ENCODE data around the gene CXADR.
"Not testable (repeated sequence)": the region's sequence is repeated elsewhere in the genome, so short reads cannot be mapped to it uniquely, and the experiment has no call there.

CXADR gene

DNA sequence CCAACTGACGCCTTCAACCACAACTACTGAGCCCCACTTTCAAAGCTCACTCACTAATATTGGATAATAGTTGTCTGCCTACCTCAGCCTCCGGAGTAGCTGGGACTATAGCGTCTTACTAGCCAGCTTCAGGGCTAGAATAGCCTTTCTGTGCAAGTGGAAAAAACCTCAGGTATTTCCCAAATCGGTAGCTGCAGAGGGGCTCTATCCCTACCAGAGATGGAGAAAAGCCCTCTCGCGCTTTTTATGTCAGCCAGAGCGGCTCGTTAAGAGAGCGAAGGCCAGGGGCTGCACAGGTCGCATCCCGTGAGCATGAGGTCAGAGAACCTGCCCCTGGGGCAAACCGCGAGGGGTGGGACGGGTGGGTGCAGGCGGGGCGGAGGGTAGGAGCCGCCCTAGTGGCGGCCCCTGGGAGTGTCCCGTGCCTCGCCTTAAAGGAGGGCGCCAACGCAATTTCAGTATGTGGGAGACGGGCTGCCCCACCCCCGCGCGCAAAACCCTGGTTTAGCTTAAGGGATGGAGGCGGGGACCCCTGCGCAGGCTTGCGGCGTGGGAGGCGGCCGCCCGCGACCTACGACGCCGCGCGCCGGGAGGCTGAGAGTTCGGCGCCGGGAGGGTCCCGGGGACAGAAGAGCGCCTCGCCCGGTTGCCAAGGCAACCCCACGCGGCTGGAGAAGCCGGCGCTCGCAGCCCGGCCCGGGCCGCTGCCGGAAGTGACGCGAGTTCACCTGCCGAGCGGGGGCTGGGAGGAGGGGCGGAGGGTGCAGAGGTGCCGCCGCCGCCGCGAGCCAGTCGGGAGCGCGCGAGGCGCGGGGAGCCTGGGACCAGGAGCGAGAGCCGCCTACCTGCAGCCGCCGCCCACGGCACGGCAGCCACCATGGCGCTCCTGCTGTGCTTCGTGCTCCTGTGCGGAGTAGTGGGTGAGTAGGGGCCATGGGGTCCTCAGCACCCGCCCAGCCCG lies at the start of gene CXADR:
Gene CXADR, plus strand, starts transcription at position 791 of the 961 bp plus-strand sequence. Its CDS starts 87 bp downstream, at position 878.
- peak; percentile 80 for DNase-seq (ENCODE audit: low spot score)

DNA sequence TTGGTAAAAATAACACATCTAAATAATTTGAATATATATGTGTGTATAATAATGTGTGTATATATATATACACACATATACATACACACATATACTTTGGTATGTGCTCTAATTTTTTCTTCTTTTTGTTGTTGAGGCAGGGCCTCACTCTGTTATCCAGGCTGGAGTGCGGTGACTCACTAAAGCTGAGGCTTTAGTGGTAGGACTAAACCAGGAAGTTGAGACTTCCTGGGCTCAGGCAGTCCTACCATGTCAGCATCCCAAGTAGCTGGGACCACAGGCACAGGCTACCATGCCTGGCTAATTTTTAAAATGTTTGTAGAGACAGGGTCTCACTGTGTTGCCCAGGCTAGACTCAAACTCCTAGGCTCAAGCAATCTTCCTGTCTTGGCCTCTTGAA lies 46.7 kb upstream of the CXADR start:
- no peak for DNase-seq (ENCODE audit: low spot score)

DNA sequence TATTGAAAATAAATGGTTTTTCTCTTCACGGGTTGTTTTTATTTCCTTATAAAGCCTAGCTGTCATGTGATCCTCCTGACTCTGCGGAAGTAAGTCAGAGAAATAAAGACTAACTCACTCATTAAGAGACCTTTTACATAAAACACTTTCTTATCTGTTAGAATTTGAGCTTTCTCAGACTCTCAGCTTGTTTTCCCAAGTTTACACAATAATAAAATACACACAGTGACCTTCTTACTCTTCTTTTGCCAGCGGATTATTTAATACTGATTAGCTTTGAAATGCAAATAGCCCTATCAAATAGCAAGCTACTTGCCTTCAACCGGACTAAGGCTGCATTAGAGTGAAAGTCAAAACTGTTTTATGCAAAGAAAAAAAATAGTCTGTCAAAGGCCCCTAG lies 45.5 kb upstream of the CXADR start:
- no peak for DNase-seq (ENCODE audit: low spot score)

DNA sequence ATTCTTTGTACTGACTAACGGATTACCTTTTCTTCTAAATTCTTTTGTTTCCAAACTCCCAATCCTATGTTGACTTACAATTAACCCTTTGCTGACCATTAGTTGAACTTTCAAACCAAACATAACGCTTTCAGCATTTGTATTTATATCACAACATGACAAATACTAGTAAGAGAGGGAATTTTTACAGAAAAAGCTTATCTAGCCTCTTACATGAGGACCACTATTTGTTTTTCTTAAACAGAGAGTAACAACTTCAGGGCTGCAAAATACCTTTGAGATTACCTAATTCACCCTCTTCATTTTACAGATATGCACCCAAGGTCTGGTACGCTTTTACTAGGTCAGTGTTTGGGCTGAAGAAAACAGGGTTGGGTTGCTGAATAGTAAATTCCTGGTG lies 45.0 kb upstream of the CXADR start:
- DNase-seq (ENCODE audit: low spot score): no peak

DNA sequence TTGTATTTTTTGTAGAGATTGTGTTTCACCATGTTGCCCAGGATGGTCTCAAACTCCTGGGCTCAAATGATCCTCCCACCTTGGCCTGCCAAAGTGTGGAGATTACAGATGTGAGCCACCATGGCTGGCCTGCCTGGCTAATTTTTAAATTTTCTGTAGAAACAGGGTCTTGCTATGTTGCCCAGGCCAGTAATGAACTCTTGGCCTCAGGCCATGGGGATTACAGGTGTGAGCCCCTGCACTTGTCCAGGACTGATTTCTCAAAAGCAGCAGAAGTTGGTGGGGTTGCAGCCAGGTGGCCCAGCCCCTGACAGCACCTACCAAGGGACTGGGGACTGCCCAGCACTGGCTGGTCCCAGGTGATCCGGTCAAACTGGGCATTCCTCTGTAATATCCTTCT lies 44.1 kb upstream of the CXADR start:
- DNase-seq (ENCODE audit: low spot score): no peak

DNA sequence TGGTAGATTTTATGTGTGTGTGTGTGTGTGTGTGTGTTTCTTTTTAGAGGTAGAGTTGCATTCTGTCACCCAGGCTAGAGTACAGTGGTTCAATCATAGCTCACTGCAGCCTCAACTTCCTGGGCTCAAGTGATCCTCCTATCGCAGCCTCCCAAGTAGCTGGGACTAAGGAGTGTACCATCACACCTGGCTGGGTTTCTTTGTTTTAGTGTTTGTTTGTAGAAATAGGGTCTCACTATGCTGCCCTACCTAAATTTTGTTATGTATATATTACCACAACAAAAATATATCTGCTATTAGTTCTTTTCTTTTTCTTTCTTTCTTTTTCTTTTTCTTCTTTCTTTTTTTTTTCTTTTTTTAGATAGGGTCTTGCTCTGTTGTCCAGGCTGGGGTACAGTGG lies 43.1 kb upstream of the CXADR start:
- no peak for DNase-seq (ENCODE audit: low spot score)

DNA sequence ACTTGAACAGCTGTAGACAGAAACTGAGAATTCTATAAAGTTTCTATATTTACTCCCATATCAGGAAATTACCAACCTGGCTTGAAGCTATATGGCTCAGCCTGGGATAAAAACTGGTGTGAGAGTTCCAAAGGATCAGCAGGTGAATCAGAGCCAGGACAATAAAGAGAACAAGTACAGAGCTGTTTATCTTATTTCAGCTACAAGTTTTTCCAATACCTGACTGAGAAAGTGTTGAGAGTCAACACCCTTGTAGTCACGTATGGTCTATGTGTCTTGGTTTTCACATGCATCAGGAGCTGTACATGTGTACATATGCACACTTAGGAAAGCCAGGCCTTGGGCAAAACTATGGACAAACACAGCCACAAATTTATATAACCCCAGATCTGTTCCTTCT lies 40.7 kb upstream of the CXADR start:
- no peak for DNase-seq (ENCODE audit: low spot score)

DNA sequence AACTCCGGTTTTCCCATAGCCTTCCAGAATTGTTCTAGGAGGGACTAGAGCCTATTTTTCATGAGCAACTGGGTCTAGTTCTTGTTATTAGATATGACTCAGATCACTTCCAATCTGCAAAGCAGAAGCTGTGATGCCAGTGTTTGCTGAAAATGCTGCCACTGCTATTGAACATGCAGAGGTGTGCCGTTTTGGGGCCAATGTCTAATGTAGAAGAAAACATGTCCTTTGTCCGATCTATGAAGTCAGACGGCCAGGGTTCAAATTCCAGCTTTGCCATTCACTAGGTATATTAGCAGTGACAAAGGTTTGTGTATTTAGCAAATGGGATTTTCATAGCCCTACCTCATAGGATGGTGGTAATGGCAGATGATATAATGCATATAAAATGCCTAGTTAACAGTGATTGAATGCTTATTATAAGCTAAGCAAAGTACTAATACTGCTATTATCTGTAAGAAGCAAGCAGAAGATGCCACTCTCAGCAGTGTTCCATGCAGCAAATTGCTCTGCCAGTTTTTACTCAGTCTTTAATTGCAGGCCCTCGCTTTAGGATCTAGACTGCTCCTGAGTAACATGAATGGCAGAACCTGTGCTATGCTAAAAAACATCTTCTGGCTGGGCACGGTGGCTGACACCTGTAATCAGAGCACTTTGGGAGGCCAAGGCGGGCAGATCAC lies 40.1 kb upstream of the CXADR start:
- DNase-seq (ENCODE audit: low spot score): no peak

DNA sequence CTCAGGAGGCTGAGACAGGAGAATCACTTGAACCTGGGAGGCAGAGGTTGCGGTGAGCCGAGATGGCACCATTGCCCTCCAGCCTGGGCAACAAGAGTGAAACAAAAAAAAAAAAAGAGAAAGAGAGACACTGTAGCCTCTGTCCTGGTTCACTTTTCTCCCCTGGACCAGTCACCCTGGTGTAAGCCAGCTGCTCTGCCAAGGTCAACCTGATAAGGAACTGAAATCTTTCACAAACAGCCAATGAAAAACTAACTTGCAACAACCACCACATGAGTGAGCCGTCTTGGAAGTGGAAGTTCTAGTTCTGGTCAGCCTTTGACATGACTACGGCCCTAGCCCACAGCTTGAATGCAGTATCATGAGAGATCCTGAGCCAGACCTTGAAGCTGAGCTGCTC lies 36.8 kb upstream of the CXADR start:
- DNase-seq (ENCODE audit: low spot score): no peak

DNA sequence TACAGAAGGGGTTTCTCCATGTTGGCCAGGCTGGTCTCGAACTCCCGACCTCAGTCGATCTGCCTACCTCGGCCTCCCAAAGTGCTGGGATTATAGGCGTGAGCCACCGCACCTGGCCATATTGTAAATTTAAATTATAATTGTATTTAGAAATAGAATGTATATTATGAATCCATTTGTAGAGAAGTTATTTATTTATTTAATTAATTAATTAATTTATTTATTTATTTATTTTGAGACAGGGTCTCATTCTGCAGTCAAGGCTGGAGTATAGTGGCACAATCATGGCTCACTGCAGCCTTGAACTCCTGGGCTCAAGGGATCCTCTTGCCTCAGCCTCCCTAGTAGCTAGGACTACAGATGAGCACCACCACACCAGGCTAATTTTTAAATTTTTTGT lies 34.7 kb upstream of the CXADR start:
- DNase-seq (ENCODE audit: low spot score): not testable (repeated sequence)

DNA sequence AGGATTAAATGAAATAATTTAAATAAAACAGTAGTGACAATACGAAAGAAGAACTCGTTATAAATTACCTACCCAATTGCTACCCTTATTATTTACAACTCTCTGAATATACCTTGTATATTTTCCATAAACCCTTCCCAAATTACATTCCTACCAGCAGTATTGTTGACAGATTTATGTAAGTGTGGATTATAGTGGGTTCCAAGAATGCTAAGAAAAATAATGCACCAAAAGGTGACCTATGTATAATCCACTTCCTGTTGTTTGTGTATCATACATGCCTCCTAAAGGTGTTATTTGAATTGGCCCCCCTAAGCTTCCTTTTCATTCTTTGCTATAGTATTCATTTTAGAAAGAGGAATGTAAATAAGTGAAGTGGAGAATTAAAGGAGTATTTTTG lies 33.2 kb upstream of the CXADR start:
- DNase-seq (ENCODE audit: low spot score): no peak

DNA sequence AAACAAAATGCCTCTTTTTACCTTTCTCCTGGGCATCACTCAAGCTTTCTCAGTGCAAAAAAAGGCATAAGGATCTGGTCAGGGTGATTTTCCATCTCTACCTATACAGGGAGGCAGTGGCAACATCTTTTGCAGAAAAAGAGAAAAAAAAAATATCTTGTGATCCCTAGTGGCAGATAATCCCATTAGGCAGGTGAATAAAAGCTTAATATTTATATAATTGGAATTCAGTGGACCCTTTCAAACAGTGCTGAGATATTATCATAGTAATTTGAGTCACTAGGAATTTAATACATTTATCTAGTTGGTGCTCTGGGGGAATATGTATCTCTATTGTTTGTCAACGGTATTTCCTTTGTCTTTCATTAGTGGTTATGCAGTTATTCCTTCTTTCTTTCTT lies 29.9 kb upstream of the CXADR start:
- DNase-seq (ENCODE audit: low spot score): no peak

DNA sequence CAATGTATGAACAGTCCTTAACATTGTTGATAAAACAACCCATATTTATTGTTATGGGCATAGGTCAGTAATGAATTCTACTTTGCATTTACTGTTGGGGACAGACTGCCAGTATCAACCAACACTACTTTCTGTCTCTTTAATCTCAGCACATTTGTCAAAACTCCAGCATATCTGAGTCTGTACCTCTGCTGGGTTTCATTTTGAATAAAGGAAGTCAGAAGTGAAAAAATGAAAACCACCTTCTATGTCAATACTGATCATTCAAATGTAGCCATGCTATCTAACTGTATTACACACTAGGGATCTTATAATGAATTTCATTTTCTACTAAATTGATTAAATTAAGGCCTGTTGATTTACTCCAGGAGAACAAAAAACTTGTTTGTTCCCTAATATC lies 24.2 kb upstream of the CXADR start:
- DNase-seq (ENCODE audit: low spot score): peak; percentile 71

DNA sequence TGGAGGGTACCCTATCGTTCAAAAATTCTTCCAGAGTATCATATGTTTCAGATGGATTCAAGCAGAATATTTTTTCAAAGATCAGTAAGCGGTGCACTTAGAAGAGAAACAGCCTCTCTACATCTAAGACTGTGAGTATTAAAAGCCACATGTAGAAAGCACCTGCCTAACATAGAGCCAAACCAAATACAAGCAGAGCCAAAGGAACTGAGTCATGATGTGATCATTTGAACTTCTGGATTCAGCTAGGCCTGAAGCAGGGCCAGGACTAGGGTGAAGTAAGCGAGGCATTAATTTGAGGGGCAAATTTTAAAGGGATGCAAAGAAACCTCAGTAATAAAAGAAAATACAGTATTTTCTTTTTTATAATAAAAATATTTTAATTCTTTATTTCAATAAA lies 23.3 kb upstream of the CXADR start:
- peak; percentile 27 for DNase-seq (ENCODE audit: low spot score)

DNA sequence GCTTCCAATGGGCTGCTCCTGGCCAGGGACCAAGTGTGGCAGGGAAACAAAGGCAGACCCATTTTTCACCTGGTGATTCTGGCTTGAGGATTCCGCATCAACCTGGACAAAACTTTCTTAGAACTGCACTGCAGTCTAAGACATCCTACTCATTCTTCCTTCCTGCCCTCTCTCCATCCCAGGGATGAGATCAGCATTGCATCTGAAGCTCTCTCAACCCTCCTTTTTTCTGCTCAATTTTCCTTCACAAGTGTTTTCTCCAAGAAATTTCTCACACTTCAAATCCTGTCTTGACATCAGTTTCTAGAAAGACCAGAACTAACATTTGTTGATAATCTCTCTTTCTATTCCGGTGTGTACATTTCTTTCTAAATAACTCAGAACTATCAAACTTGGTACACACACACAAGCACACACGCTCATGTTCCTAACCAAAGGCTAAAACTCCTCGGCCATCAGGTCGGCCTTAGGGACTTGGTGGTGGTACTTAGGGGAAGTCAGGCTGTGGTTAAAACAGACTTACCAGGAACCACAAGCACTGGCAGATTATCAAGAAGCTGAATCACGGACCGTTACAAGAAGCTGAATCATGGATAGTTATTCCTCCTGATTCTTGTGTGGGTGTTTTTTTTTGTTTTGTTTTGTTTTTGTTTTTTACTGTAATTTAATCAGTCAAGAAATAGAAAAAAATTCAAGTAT lies 21.0 kb upstream of the CXADR start:
- DNase-seq (ENCODE audit: low spot score): peak; percentile 68

DNA sequence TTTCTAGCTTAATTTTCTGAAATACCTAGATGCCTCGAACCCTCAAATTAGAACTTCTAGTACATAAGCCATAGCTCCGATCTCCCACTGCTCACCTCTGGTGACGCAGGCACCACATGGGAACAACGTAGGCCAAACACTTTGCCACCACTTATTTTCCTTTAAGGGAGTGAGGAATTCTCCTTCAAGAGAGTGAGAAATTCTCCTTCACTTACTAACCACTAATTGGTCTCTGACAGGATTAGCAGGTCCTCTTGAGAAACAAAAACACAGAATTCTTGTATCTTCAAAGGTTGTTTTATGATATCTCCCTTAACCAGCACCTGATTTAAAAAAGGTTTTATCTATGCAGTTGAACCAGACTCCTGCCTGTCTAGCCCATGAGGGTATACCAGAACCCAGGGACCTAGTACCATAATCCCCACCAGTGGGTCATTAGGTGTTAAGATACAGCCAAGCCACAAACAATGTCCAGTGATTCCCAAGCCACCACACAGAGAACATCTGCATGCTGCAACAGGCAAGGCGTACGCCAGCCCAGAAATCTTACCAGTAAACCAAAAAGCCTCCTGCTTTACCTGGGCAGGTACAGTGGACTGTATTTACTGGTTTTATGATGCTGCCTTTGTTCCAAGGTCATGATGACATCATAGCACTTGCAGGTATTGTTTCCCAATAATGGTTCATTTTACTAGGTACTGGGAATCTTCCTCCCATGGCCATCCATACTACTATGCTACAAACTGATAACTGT lies 20.3 kb upstream of the CXADR start:
- no peak for DNase-seq (ENCODE audit: low spot score)

DNA sequence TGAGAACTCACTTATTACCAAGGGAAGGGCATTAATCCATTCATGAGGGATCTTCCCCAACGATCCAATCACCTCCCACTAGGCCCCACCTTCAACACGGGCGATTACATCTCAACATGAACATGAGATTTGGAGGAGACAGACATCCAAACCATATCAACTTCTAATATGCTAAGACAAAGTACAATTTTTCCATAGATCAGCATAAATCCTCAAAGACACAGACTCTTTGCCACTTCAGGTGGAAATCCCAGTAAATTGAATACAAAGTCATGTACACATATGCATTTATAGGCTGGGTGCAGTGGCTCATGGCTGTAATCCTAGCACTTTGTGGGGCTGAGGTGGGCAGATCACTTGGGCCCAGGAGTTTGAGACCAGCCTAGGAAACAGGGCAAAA lies 18.8 kb upstream of the CXADR start:
- DNase-seq (ENCODE audit: low spot score): no peak

DNA sequence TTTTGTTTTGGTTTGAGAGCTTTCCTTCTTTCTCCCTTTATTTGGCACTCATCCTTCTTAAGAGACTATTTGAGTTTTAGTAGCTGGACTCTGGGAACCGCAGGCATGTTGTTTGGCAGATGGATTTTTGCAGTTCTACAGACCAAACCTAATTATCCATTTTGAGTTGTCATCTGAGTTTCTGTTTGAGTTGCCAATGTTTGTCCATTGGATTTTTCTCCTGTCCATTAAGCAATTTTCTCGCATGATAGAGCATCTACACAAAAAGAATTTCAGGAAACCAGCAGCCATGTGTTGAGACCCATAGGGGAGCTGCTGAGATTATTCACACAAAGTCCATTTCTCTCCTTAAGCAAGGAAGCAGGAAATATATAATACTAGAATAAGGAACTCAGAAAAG lies 17.2 kb upstream of the CXADR start:
- no peak for DNase-seq (ENCODE audit: low spot score)

DNA sequence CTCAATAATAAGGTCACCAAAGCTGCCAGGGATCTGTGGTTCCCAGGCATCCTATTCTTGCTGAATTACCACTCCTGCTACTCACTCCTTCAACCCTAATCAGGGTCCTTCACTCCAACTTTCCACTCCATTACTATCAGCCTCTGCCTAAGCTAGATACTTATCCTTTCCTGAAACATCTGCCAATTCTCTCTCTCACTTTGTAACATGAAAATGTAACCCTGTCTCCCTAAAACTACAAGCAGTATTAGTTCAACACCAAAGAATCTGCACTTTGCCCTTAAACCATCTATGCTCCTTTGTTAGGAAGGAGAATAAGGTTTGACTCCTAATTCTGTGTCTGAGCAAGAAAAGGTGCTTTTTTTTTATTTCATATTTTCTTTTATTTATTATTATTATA lies 15.5 kb upstream of the CXADR start:
- DNase-seq (ENCODE audit: low spot score): no peak

DNA sequence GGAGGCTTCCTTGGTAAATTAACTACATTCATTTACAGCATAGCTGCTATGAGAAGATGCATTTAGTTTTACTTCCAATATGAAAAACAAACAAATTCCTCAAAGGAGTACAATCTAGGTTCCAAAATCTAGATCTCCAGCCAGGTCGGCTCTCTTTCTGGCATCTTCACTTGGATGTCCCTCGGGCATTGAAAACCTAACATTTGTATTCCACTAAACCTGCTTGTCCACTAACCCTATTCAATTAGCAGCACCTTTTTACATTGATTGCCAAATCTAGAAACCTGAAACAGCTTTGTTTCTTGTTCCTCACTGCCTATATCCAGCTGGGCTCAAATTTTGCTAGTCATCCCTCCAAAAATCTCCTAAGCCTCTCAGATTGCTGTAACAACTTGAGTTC lies 14.3 kb upstream of the CXADR start:
- no peak for DNase-seq (ENCODE audit: low spot score)

DNA sequence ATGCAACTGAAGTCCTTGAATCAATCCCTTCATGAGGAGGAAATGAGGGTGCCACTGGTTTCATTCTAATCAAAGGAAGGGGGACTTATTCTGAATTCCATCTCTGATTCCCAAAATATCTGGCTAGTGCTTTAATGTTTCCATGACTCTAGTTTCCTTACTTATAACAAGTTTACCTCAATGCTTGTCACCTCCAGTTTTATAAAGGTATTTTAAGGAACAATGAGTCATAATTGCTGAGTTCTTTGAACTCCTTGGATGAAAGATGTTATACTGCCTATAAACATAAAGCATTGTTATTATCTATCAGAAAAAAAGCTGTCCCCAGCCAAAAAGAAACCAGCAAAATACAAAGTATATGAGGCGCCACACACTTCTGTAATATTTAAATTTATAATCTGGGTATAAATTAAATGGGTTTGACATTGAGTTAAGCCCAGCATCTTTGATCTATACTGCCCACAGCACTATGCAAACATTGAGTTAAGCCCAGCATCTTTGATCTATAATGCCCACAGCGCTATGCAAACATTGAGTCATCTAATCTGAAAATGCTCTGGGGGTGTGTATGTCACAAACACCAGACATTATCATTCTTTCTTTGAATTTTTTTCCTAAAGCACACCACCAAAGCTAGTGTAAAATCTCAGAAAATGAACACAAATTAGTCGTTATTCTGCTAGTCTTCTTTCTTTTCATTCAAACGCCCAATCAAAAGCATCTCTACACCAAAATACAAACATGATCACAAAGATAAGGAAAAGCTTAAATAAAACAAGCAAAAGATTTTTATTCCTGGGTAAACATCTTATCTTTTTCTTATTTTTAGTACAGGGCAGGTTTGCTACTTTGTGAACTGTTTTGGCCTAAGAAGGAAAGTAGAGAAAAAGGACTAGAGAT lies 11.5 kb upstream of the CXADR start:
- no peak for DNase-seq (ENCODE audit: low spot score)

Data from activated CD4-positive, alpha-beta T cell treated with anti-CD3 and anti-CD28 coated beads, Interleukin-2, Interleukin-4, amounts not matched to agents 100 ng/mL and 50 ng/mL, durations not matched to agents 16 hours and 8 hours (primary cell).